ENCODE data around the gene FAM89B. TPM values are rescaled to one million over a fixed set of nuclear protein-coding genes. Genes with fewer than 3 reads are reported as not detected.

The FAM89B gene
- polyA plus RNA-seq, 3 donors from 2014 or later = 98.6 to 173 (median 158) TPM

DNA sequence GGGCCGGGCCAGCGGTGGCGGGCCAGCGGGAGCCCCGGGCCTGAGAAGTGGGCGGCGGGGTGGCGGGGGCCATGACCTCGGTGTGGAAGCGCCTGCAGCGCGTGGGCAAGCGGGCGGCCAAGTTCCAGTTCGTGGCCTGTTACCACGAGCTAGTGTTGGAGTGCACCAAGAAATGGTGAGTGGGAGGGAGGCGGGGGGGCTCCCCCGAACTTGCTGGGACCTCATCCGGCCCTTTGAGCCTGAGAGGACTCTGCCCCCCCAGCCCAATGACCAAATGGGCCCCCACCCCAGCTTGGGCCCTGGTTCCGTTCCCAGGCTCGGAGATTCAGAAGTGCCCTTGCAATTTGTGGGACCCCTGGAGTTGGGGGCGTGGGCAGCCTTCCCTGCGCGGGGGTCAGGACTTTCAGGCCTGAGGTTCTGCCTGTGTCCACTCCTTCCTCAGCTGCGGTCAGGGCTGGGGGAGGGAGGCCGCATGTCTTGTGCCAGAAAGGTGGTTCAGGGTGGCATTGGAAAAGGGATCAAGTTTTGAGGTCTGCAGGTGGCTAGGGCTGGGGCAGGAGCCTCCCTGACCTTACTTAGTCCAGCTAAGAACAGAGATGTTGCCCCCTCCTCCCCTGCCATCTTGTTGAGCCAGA is 4.0 kb downstream of the FAM89B start:
- no peaks in the 10 kb centered on the region for H3K9me3 Mint-ChIP-seq
- peak overlapping the region; percentile 79 to 89 (median 87) for H3K4me3 Mint-ChIP-seq
- peak overlapping the region; percentile 78 to 91 (median 84) for H3K27ac Mint-ChIP-seq
- no peaks in the 10 kb centered on the region for H3K36me3 Mint-ChIP-seq
- peak in 2 of 3 donors; percentile 44 to 48 for DNase-seq
- H3K27me3 Mint-ChIP-seq (ENCODE audit: low read depth in 3 of 3) = peaks cover 14 to 34% (median 14%) of the 10 kb centered on the region in 3 donors
- H3K4me1 Mint-ChIP-seq = peaks cover 61 to 64% of the 10 kb centered on the region in 2 donors

DNA sequence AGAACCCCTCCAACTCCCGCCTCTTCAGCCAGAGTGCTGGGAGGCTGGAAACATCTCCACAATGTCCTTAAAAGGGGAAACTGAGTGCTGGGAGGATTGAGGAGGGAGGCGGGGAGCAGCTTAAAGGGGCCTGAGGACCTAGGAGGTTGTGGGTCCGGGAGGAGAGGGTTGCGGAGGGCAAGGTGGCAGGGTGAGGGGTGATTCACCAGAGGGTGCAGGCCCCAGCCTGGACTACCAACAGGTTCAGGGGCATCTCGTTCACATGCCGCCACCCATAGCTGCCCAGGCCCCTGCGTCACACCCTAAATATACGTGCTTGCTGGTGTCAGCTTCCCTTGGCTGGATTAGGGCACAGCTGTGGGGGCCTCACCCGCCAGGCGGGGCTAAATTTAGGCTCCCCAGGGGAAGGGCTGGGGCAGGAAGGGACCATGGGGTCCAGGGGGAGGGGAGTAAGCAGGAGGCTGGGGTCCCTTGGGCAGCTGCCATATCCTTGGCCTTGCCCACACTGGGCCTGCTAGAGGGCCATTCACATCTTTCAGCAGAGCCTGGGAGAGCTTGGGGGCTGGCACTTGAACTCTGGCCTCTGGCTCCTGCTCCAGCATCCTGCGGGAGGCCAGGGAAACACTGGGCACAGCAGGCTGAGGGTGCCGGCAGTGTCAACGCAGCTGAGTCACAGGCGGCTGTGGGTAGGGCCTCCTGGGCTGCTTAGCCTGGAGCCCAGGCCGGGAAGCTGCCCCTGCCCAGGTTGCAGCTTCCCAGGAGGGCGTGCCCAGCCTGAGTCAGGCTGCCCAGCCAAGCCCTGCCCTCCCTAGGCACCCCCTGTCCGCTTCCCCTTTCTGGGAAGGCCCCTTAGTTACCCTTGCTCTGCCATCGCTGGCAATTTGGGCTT is 4.8 kb downstream of the FAM89B start:
- H3K27ac Mint-ChIP-seq = peak overlapping the region; percentile 83 to 91 (median 86)
- H3K9me3 Mint-ChIP-seq = no peaks in the 10 kb centered on the region
- H3K36me3 Mint-ChIP-seq = no peaks in the 10 kb centered on the region
- DNase-seq = peak in 2 of 3 donors; percentile 28 to 46
- peaks cover 12 to 32% (median 13%) of the 10 kb centered on the region in 3 donors for H3K27me3 Mint-ChIP-seq (ENCODE audit: low read depth in 3 of 3)
- H3K4me1 Mint-ChIP-seq = peaks cover 53 to 57% of the 10 kb centered on the region in 2 donors
- H3K4me3 Mint-ChIP-seq = peak overlapping the region; percentile 79 to 89 (median 87)

DNA sequence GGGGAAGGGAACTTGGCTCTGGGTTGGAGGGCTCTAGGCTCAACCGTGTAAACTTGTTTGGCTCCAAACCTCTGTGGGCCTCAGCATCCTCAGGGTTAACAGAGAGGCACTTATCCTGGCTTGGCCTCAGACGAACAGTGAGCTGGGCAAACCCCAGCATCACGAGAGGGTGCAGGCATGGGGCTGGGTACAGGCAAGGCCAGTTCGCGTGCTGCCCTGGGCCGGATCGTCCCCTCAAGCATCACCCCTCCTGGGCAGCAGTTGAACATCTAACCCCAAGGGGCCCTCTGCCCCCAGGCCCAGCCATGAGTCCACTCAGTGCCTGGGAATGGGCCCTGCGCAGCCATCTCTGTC is 5.4 kb downstream of the FAM89B start:
- Mint-ChIP-seq H3K36me3 (peaks cover 0 to 6% (median 0%) of the 10 kb centered on the region in 3 donors), H3K4me3 (peak overlapping the region; percentile 58 to 88 (median 63)), H3K4me1 (peaks cover 52 to 54% of the 10 kb centered on the region in 2 donors), H3K9me3 (no peaks in the 10 kb centered on the region), H3K27ac (peak overlapping the region; percentile 67 to 89 (median 82)), H3K27me3 (ENCODE audit: low read depth in 3 of 3) (peaks cover 12 to 30% (median 13%) of the 10 kb centered on the region in 3 donors)
- DNase-seq = no peak

DNA sequence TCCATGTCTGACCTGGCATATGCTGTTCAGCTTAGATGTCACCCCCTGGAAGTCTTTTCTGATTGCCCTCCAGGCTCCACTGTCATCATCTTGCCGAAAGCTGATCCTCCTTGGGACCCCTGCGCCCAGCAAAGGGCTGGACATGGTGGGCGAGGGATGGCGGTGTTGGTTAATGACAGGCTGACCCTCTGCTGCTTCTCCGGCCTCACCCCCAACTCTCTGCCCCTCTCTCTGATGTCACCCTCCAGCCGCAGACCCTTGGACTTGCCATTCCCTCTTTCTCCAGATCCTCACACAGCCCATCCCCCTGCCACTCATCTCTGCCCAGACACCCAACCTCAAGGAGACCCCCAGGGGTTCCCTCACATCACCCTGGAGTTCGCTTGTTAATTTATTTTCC is 5.8 kb downstream of the FAM89B start:
- Mint-ChIP-seq H3K9me3 (no peaks in the 10 kb centered on the region), H3K27ac (peak overlapping the region; percentile 71 to 89 (median 82)), H3K4me1 (peaks cover 48 to 51% of the 10 kb centered on the region in 2 donors), H3K36me3 (peaks cover 0 to 9% (median under 1%) of the 10 kb centered on the region in 3 donors), H3K27me3 (ENCODE audit: low read depth in 3 of 3) (peaks cover 12 to 27% (median 13%) of the 10 kb centered on the region in 3 donors), H3K4me3 (peak overlapping the region; percentile 58 to 88 (median 79))
- no peak for DNase-seq

DNA sequence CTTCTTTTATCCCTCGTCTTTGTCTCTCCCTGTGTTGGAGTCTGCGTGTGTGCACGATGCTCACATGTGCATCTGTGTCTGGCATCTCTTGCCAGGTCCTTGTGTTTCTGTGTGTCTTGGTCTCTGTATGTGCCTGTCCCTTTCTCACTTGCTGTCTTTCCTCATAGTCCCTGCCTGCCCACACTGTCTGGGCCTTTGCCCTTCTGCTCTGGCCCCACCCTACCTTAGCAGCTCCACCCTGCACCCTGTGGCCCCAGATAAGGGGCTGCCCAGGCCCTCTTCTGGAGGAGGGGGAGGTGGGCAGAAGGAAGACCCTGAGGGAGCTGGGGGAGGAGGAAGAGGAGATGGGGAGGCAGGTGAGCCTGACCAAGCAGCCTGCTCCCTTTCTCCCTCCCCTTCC is 6.3 kb downstream of the FAM89B start:
- peaks cover 43 to 47% of the 10 kb centered on the region in 2 donors for H3K4me1 Mint-ChIP-seq
- no peak for DNase-seq
- peaks cover 0 to 9% (median 4%) of the 10 kb centered on the region in 3 donors for H3K36me3 Mint-ChIP-seq
- H3K27me3 Mint-ChIP-seq (ENCODE audit: low read depth in 3 of 3) = peaks cover 12 to 27% (median 13%) of the 10 kb centered on the region in 3 donors
- no peaks in the 10 kb centered on the region for H3K9me3 Mint-ChIP-seq
- peak overlapping the region; percentile 58 to 88 (median 69) for H3K4me3 Mint-ChIP-seq
- H3K27ac Mint-ChIP-seq = peak overlapping the region; percentile 47 to 89 (median 80)

DNA sequence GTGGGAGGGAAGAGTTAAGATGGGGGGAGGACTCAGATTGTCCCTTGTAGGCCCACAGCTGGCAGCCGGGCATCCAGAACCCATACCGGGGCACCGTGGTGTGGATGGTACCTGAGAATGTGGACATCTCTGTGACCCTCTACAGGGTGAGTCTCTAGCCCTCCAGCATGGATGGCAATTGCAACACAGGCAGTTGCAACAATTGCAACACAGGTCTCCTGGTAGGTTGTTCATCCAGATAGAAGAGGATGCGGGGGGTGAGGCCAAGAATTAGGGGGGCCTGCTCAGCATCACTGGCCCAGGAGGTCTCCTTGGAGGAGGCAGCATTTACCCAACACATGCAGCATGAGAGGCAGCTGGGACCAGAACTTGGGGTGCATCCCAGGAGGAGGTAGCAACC is 7.0 kb downstream of the FAM89B start:
- H3K27ac Mint-ChIP-seq = peak overlapping the region in 2 of 6 donors; percentile 64 to 67
- peaks cover 10 to 23% (median 11%) of the 10 kb centered on the region in 3 donors for H3K27me3 Mint-ChIP-seq (ENCODE audit: low read depth in 3 of 3)
- no peaks in the 10 kb centered on the region for H3K9me3 Mint-ChIP-seq
- peaks cover 38 to 46% of the 10 kb centered on the region in 2 donors for H3K4me1 Mint-ChIP-seq
- no peak for DNase-seq
- H3K4me3 Mint-ChIP-seq = peak overlapping the region in 2 of 5 donors; percentile 43 to 47
- peaks cover 0 to 9% (median 4%) of the 10 kb centered on the region in 3 donors for H3K36me3 Mint-ChIP-seq

DNA sequence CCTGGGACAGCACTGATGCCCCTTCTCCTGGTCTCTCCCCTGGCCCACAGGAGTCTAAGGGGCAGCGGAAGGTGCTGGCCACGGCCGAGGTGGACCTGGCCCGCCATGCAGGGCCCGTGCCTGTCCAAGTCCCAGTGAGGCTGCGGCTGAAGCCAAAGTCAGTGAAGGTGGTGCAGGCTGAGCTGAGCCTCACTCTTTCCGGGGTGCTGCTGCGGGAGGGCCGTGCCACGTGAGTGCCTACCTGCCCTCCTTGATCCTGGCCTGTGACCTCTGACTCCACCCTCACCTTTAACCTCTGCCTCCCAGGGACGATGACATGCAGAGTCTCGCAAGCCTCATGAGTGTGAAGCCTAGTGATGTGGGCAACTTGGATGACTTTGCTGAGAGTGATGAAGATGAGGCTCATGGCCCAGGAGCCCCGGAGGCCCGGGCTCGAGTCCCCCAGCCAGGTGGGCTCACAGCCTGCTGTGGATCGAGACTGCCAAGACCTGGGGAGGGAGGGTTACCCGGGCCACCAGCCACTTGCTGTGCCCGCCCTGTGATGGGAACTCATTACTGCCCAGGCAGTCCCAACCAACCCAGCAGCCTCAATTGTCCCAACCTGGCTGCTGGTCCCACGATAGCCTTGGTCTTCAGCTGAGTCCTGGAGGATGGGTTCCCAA is 7.8 kb downstream of the FAM89B start:
- no peaks in the 10 kb centered on the region for H3K9me3 Mint-ChIP-seq
- H3K4me3 Mint-ChIP-seq = no peak overlapping the region
- peak overlapping the region in 1 of 6 donors; percentile 12 for H3K27ac Mint-ChIP-seq
- H3K4me1 Mint-ChIP-seq = peaks cover 32 to 40% of the 10 kb centered on the region in 2 donors
- peaks cover 0 to 9% (median 4%) of the 10 kb centered on the region in 3 donors for H3K36me3 Mint-ChIP-seq
- peaks cover 5 to 15% (median 6%) of the 10 kb centered on the region in 3 donors for H3K27me3 Mint-ChIP-seq (ENCODE audit: low read depth in 3 of 3)
- DNase-seq = no peak

DNA sequence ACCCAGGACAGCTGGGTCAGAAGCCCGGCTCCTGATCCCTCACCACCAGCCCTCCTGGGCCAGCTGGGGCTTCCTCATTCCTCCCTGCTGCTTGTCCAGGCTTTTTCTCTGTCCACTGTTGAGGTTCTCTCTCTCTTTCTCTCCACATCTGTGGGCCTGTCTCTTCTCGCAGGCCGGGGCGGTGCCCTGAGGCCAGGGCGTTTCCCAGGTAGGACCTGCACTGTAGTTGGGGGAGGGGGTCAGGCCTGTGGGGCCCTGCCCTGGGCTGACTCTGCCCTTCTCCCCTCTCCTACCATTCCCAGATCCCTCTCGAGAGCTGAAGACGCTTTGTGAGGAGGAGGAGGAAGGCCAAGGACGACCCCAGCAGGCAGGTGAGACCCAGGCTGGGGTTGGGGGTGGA is 8.4 kb downstream of the FAM89B start:
- no peak for DNase-seq
- peak overlapping the region in 1 of 5 donors; percentile 16 for H3K4me3 Mint-ChIP-seq
- peaks cover 26 to 35% of the 10 kb centered on the region in 2 donors for H3K4me1 Mint-ChIP-seq
- H3K27me3 Mint-ChIP-seq (ENCODE audit: low read depth in 3 of 3) = peaks cover 0 to 11% (median 0%) of the 10 kb centered on the region in 3 donors
- peaks cover 0 to 9% (median 4%) of the 10 kb centered on the region in 3 donors for H3K36me3 Mint-ChIP-seq
- H3K9me3 Mint-ChIP-seq = no peaks in the 10 kb centered on the region
- H3K27ac Mint-ChIP-seq = peak overlapping the region in 1 of 6 donors; percentile 4

DNA sequence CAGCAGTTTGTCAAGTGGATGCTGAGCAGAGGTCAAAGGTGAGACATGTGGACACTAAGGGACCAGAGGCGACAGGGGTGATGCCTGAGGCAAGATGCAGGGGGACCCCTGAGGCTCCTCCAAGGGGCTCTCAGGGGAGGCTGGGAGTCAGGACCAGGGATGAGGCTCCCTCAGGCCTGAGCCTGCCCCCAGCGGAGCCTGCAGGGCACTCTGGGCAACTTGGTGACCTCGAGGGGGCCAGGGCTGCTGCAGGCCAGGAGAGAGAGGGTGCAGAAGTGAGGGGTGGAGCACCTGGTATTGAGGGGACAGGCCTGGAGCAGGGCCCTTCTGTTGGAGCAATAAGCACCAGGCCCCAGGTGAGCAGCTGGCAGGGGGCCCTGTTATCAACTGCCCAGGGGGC is 9.6 kb downstream of the FAM89B start:
- DNase-seq = no peak
- Mint-ChIP-seq H3K27ac (peak overlapping the region; percentile 32 to 80 (median 72)), H3K4me1 (peaks cover 20 to 29% of the 10 kb centered on the region in 2 donors), H3K9me3 (no peaks in the 10 kb centered on the region), H3K27me3 (ENCODE audit: low read depth in 3 of 3) (peaks cover 0 to 7% (median 0%) of the 10 kb centered on the region in 3 donors), H3K36me3 (peaks cover 0 to 12% (median 7%) of the 10 kb centered on the region in 3 donors), H3K4me3 (no peak overlapping the region)

DNA sequence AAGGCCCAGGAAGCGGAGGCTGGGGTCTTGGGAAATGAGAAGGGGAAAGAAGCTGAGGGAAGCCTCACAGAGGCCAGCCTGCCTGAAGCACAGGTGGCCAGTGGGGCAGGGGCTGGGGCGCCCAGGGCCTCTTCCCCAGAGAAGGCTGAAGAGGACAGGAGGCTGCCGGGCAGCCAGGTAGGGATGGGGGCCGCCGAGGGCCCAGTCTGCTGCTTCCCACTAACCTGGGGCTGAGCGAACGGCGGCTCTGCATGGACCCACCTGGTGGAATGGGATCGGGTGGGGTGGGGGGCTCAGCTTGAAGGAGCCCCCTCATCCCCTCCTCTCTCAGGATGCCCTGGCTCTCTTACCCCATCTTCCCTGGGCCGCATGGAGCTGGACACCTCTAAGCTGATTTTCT is 11.3 kb downstream of the FAM89B start:
- no peak for DNase-seq
- Mint-ChIP-seq H3K9me3 (no peaks in the 10 kb centered on the region), H3K27ac (peak overlapping the region in 5 of 6 donors; percentile 8 to 79 (median 62)), H3K4me3 (no peak overlapping the region), H3K4me1 (peaks cover 21 to 28% of the 10 kb centered on the region in 2 donors), H3K36me3 (peaks cover 0 to 12% (median 7%) of the 10 kb centered on the region in 3 donors), H3K27me3 (ENCODE audit: low read depth in 3 of 3) (peaks cover 0 to 3% (median 2%) of the 10 kb centered on the region in 3 donors)

DNA sequence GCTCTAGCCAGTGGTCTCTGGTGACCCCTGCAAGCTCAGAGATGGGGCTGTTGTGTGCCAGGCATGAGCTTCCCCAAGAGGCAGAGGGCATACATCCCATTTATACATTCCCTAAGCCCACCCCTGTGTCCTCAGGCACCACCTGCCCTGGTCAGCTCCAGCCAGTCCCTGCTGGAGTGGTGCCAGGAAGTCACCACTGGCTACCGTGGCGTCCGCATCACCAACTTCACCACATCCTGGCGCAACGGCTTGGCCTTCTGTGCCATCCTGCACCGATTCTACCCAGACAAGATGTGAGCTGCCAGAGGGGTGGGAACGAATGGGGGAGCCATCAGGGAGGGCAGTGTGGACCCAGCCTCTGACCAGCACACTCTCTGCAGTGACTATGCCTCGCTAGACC is 11.8 kb downstream of the FAM89B start:
- H3K4me3 Mint-ChIP-seq = no peak overlapping the region
- no peak for DNase-seq
- H3K9me3 Mint-ChIP-seq = no peaks in the 10 kb centered on the region
- peaks cover 0 to 12% (median 7%) of the 10 kb centered on the region in 3 donors for H3K36me3 Mint-ChIP-seq
- peaks cover 19 to 28% of the 10 kb centered on the region in 2 donors for H3K4me1 Mint-ChIP-seq
- peaks cover under 1 to 3% (median 2%) of the 10 kb centered on the region in 3 donors for H3K27me3 Mint-ChIP-seq (ENCODE audit: low read depth in 3 of 3)
- H3K27ac Mint-ChIP-seq = peak overlapping the region in 5 of 6 donors; percentile 18 to 66 (median 43)

DNA sequence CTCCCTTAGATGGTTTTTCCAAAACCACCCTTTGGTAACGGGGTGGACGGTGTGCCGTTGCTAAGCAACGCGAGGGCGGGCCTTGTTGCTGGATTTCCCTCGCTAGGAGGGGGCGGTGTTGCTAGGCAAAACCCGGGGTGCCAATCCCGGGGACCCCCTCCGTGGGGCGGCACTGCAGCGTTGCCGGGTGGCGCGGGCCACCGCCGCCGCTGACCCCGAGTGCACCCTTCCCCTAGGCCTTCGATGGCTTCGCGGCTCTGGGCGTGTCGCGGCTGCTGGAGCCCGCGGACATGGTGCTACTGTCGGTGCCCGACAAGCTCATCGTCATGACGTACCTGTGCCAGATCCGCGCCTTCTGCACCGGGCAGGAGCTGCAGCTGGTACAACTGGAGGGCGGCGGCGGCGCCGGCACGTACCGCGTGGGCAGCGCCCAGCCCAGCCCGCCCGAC is 12.4 kb downstream of the FAM89B start:
- Mint-ChIP-seq H3K27ac (peak overlapping the region in 1 of 6 donors; percentile 37), H3K36me3 (peaks cover 0 to 12% (median 7%) of the 10 kb centered on the region in 3 donors), H3K4me3 (no peak overlapping the region), H3K4me1 (peaks cover 17 to 26% of the 10 kb centered on the region in 2 donors), H3K27me3 (ENCODE audit: low read depth in 3 of 3) (peaks cover 2 to 3% (median 2%) of the 10 kb centered on the region in 3 donors), H3K9me3 (no peaks in the 10 kb centered on the region)
- DNase-seq = no peak
